ENCODE results near the gene PUM1.
"Not testable (repeated sequence)": the region's sequence is repeated elsewhere in the genome, so short reads cannot be mapped to it uniquely, and the experiment has no call there.

PUM1 gene

DNA sequence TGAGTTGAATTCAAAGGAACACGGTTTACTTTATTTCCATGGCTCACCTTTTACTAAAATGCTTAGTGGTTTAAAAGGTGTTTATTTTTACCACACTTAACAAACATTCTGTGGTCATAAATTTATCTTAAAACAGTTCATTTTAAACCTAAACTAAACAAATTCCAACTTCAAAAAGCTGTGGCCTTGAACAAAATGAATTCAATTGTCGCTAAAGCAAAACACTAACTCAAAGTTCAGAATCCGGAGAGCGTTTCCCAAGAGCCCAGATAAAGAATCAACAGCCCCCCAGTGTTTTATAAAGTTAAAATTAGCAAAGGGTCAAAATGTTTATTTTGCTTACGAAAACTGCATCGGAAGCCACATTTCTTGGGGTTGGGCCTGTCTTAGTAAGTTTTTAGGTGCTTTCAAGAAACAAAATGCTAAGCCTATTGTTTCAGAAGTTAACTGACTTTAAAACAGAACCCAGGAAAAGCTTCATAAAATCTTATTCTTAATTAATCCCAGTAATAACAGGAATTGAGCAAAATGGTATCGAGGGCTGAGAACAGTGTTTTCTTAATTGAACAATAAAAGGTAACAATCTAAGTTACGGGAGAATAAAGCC, 1.3 kb downstream of the PUM1 start:
- Histone ChIP-seq H3K27ac (ENCODE audit: low read depth in 2 of 2, low read length in 2 of 2) (peak overlapping the region; percentile 94 to 97), H3K36me3 (ENCODE audit: control insufficient read depth in 2 of 2, insufficient read depth in 2 of 2, low read length in 2 of 2) (peaks cover 3% of the 10 kb centered on the region in 2 donors), H3K9ac (ENCODE audit: low read depth in 1 of 2, low read length in 2 of 2) (peak overlapping the region; percentile 89 to 98), H3K27me3 (ENCODE audit: control insufficient read depth in 2 of 2, insufficient read depth in 2 of 2, low read length in 2 of 2) (no peaks in the 10 kb centered on the region), H3K4me3 (ENCODE audit: low read length in 2 of 2) (peak overlapping the region; percentile 80 to 96), H3K4me1 (ENCODE audit: control insufficient read depth in 2 of 2, insufficient read depth in 2 of 2, low read length in 2 of 2) (peaks cover 11 to 20% of the 10 kb centered on the region in 2 donors), H3K9me3 (ENCODE audit: control insufficient read depth in 2 of 2, low read length in 2 of 2) (no peaks in the 10 kb centered on the region)

DNA sequence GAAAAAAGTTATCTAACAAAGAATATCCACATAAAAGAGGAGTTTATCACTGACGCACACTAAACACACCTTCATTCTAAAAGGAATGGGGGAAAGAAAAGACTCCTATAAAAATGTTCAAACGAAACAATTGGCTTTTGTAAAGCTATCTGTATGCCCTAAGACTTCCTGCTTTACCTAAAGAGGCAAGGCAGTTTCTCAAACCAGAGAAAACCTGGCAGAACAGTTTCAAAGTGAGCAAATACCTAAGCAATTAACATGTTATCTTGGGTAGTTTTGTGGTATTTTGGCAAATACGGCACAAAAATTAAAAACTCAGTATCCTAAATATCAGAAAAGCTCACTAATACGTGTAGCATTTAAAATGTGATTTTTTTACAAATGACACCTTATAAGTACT, 1.9 kb downstream of the PUM1 start:
- H3K4me1 ChIP-seq (ENCODE audit: control insufficient read depth in 2 of 2, insufficient read depth in 2 of 2, low read length in 2 of 2): peaks cover 11 to 20% of the 10 kb centered on the region in 2 donors
- H3K9me3 ChIP-seq (ENCODE audit: control insufficient read depth in 2 of 2, low read length in 2 of 2): no peaks in the 10 kb centered on the region
- peak overlapping the region; percentile 80 to 96 for H3K4me3 ChIP-seq (ENCODE audit: low read length in 2 of 2)
- H3K36me3 ChIP-seq (ENCODE audit: control insufficient read depth in 2 of 2, insufficient read depth in 2 of 2, low read length in 2 of 2): peaks cover 9% of the 10 kb centered on the region in 2 donors
- H3K27ac ChIP-seq (ENCODE audit: low read depth in 2 of 2, low read length in 2 of 2): peak overlapping the region; percentile 57 to 97
- peak overlapping the region; percentile 89 to 98 for H3K9ac ChIP-seq (ENCODE audit: low read depth in 1 of 2, low read length in 2 of 2)
- H3K27me3 ChIP-seq (ENCODE audit: control insufficient read depth in 2 of 2, insufficient read depth in 2 of 2, low read length in 2 of 2): no peaks in the 10 kb centered on the region

DNA sequence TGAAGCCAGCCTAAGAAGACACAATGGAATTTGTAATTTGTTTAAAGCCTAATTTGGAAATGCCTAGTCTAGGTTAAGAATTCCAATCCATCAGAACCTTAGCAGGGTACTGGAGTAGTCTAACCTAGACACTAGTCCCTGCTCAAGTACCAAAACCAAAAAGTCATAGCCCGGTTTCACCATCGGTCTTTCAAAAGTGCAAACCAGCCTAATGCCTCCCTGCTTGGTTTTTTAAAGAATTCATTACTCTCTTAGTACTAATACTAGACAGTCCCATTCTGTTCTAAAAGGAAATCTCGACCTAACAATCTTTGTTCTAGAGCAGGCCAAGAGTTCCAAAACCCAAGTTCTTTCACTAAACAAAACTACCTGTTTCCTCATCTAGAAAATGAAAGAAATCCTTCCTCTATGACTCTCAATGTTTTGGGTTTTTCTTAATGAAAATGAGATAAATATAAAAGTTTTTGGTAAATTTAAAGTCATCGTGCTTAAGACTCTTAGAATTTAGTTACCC, 2.6 kb downstream of the PUM1 start:
- H3K9ac ChIP-seq (ENCODE audit: low read depth in 1 of 2, low read length in 2 of 2): peak overlapping the region; percentile 7 to 98
- peak overlapping the region; percentile 0 to 97 for H3K27ac ChIP-seq (ENCODE audit: low read depth in 2 of 2, low read length in 2 of 2)
- H3K9me3 ChIP-seq (ENCODE audit: control insufficient read depth in 2 of 2, low read length in 2 of 2): no peaks in the 10 kb centered on the region
- no peaks in the 10 kb centered on the region for H3K27me3 ChIP-seq (ENCODE audit: control insufficient read depth in 2 of 2, insufficient read depth in 2 of 2, low read length in 2 of 2)
- H3K4me1 ChIP-seq (ENCODE audit: control insufficient read depth in 2 of 2, insufficient read depth in 2 of 2, low read length in 2 of 2): peaks cover 11 to 20% of the 10 kb centered on the region in 2 donors
- peak overlapping the region; percentile 47 to 80 for H3K4me3 ChIP-seq (ENCODE audit: low read length in 2 of 2)
- H3K36me3 ChIP-seq (ENCODE audit: control insufficient read depth in 2 of 2, insufficient read depth in 2 of 2, low read length in 2 of 2): peaks cover 11 to 12% of the 10 kb centered on the region in 2 donors

- not testable (repeated sequence) for H3K27me3 ChIP-seq (ENCODE audit: control insufficient read depth in 2 of 2, insufficient read depth in 2 of 2, low read length in 2 of 2); H3K9me3 ChIP-seq (ENCODE audit: control insufficient read depth in 2 of 2, low read length in 2 of 2)
- Histone ChIP-seq H3K36me3 (ENCODE audit: control insufficient read depth in 2 of 2, insufficient read depth in 2 of 2, low read length in 2 of 2) (peaks cover 15 to 16% of the 10 kb centered on the region in 2 donors), H3K27ac (ENCODE audit: low read depth in 2 of 2, low read length in 2 of 2) (peak overlapping the region in 1 of 2 donors; percentile 5), H3K9ac (ENCODE audit: low read depth in 1 of 2, low read length in 2 of 2) (peak overlapping the region in 1 of 2 donors; percentile 98), H3K4me3 (ENCODE audit: low read length in 2 of 2) (peak overlapping the region; percentile 47 to 80), H3K4me1 (ENCODE audit: control insufficient read depth in 2 of 2, insufficient read depth in 2 of 2, low read length in 2 of 2) (peaks cover 11 to 20% of the 10 kb centered on the region in 2 donors)
Measured at GRCh38 chr1:31062162-31062866, 3.2 kb downstream of the PUM1 start.

- no peak overlapping the region for H3K9ac ChIP-seq (ENCODE audit: low read depth in 1 of 2, low read length in 2 of 2)
- no peaks in the 10 kb centered on the region for H3K9me3 ChIP-seq (ENCODE audit: control insufficient read depth in 2 of 2, low read length in 2 of 2)
- peaks cover 20 to 25% of the 10 kb centered on the region in 2 donors for H3K36me3 ChIP-seq (ENCODE audit: control insufficient read depth in 2 of 2, insufficient read depth in 2 of 2, low read length in 2 of 2)
- no peak overlapping the region for H3K27ac ChIP-seq (ENCODE audit: low read depth in 2 of 2, low read length in 2 of 2)
- peaks cover 14 to 16% of the 10 kb centered on the region in 2 donors for H3K4me1 ChIP-seq (ENCODE audit: control insufficient read depth in 2 of 2, insufficient read depth in 2 of 2, low read length in 2 of 2)
- no peaks in the 10 kb centered on the region for H3K27me3 ChIP-seq (ENCODE audit: control insufficient read depth in 2 of 2, insufficient read depth in 2 of 2, low read length in 2 of 2)
- no peak overlapping the region for H3K4me3 ChIP-seq (ENCODE audit: low read length in 2 of 2)
Measured at GRCh38 chr1:31058012-31058411, 7.5 kb downstream of the PUM1 start.

- no peak overlapping the region for H3K27ac ChIP-seq (ENCODE audit: low read depth in 2 of 2, low read length in 2 of 2)
Measured at GRCh38 chr1:31055953-31056352, 9.6 kb downstream of the PUM1 start.

GRCh38 chr1:31055501-31055900, 10.0 kb downstream of the PUM1 start:
- Histone ChIP-seq H3K36me3 (ENCODE audit: control insufficient read depth in 2 of 2, insufficient read depth in 2 of 2, low read length in 2 of 2) (peaks cover 20 to 25% of the 10 kb centered on the region in 2 donors), H3K9me3 (ENCODE audit: control insufficient read depth in 2 of 2, low read length in 2 of 2) (no peaks in the 10 kb centered on the region), H3K4me1 (ENCODE audit: control insufficient read depth in 2 of 2, insufficient read depth in 2 of 2, low read length in 2 of 2) (peaks cover 3 to 7% of the 10 kb centered on the region in 2 donors), H3K27me3 (ENCODE audit: control insufficient read depth in 2 of 2, insufficient read depth in 2 of 2, low read length in 2 of 2) (no peaks in the 10 kb centered on the region), H3K4me3 (ENCODE audit: low read length in 2 of 2) (no peak overlapping the region), H3K9ac (ENCODE audit: low read depth in 1 of 2, low read length in 2 of 2) (no peak overlapping the region), H3K27ac (ENCODE audit: low read depth in 2 of 2, low read length in 2 of 2) (no peak overlapping the region)

More at GRCh38 chr1:31055953-31056352, 9.6 kb downstream of the PUM1 start:
- Histone ChIP-seq H3K4me3 (ENCODE audit: low read length in 2 of 2) (no peak overlapping the region), H3K36me3 (ENCODE audit: control insufficient read depth in 2 of 2, insufficient read depth in 2 of 2, low read length in 2 of 2) (peaks cover 20 to 25% of the 10 kb centered on the region in 2 donors), H3K9ac (ENCODE audit: low read depth in 1 of 2, low read length in 2 of 2) (no peak overlapping the region), H3K9me3 (ENCODE audit: control insufficient read depth in 2 of 2, low read length in 2 of 2) (no peaks in the 10 kb centered on the region), H3K4me1 (ENCODE audit: control insufficient read depth in 2 of 2, insufficient read depth in 2 of 2, low read length in 2 of 2) (peaks cover 3 to 7% of the 10 kb centered on the region in 2 donors), H3K27me3 (ENCODE audit: control insufficient read depth in 2 of 2, insufficient read depth in 2 of 2, low read length in 2 of 2) (no peaks in the 10 kb centered on the region)

DNA sequence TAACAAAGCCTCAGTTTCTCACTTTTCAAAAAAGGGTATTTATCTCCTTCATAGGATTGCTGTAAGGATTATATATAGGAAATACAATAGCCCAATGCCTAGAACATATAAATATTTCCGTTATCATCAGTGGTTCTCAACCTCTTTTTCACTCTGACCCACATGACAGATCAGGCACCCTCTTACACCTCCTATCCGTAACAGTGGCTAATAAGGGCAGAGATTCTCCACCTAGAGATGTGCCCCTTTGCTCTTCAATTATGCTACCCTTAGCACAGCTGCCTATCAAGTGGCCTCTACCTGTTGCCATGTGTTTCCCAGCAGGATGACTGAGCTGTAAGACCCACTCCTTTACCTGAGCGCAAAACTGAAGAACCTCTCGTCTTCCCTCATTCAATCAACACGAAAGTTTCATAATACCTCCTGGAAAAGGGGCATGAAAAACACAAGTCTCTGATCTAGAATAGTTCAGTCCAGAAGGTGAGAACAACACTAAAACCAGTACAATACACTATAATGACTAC, 10.5 kb downstream of the PUM1 start:
- Histone ChIP-seq H3K27me3 (ENCODE audit: control insufficient read depth in 2 of 2, insufficient read depth in 2 of 2, low read length in 2 of 2) (no peaks in the 10 kb centered on the region), H3K4me1 (ENCODE audit: control insufficient read depth in 2 of 2, insufficient read depth in 2 of 2, low read length in 2 of 2) (peaks cover 3 to 7% of the 10 kb centered on the region in 2 donors), H3K9me3 (ENCODE audit: control insufficient read depth in 2 of 2, low read length in 2 of 2) (no peaks in the 10 kb centered on the region), H3K27ac (ENCODE audit: low read depth in 2 of 2, low read length in 2 of 2) (no peak overlapping the region), H3K9ac (ENCODE audit: low read depth in 1 of 2, low read length in 2 of 2) (no peak overlapping the region), H3K36me3 (ENCODE audit: control insufficient read depth in 2 of 2, insufficient read depth in 2 of 2, low read length in 2 of 2) (peaks cover 20 to 25% of the 10 kb centered on the region in 2 donors), H3K4me3 (ENCODE audit: low read length in 2 of 2) (no peak overlapping the region)

DNA sequence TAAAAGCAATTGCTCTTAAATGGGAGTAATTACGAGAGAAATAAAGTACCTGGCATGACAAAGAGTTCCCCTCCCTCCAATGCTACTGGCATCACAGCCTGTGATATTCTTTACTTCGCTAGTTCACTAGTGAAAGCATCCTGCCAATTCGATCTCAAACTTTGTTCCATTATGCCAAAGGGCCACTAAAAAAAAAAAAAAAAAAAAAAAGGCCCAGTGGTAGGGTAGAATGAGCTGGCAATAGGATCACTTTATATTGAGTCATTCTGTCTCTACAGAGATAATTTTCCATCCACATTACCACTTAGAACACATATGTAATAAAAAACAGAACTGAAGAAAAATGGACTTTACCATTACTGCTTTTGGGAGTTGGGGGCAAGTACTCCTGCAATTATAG, 11.2 kb downstream of the PUM1 start:
- Histone ChIP-seq H3K9ac (ENCODE audit: low read depth in 1 of 2, low read length in 2 of 2) (no peak overlapping the region), H3K27me3 (ENCODE audit: control insufficient read depth in 2 of 2, insufficient read depth in 2 of 2, low read length in 2 of 2) (no peaks in the 10 kb centered on the region), H3K36me3 (ENCODE audit: control insufficient read depth in 2 of 2, insufficient read depth in 2 of 2, low read length in 2 of 2) (peaks cover 18 to 24% of the 10 kb centered on the region in 2 donors), H3K27ac (ENCODE audit: low read depth in 2 of 2, low read length in 2 of 2) (no peak overlapping the region), H3K4me1 (ENCODE audit: control insufficient read depth in 2 of 2, insufficient read depth in 2 of 2, low read length in 2 of 2) (peaks cover 3 to 7% of the 10 kb centered on the region in 2 donors), H3K9me3 (ENCODE audit: control insufficient read depth in 2 of 2, low read length in 2 of 2) (no peaks in the 10 kb centered on the region), H3K4me3 (ENCODE audit: low read length in 2 of 2) (no peak overlapping the region)

GRCh38 chr1:31052613-31053012, 12.9 kb downstream of the PUM1 start:
- not testable (repeated sequence) for H3K4me1 ChIP-seq (ENCODE audit: control insufficient read depth in 2 of 2, insufficient read depth in 2 of 2, low read length in 2 of 2); H3K4me3 ChIP-seq (ENCODE audit: low read length in 2 of 2); H3K27ac ChIP-seq (ENCODE audit: low read depth in 2 of 2, low read length in 2 of 2); H3K9ac ChIP-seq (ENCODE audit: low read depth in 1 of 2, low read length in 2 of 2); H3K27me3 ChIP-seq (ENCODE audit: control insufficient read depth in 2 of 2, insufficient read depth in 2 of 2, low read length in 2 of 2); H3K9me3 ChIP-seq (ENCODE audit: control insufficient read depth in 2 of 2, low read length in 2 of 2)
- peaks cover 6 to 10% of the 10 kb centered on the region in 2 donors for H3K36me3 ChIP-seq (ENCODE audit: control insufficient read depth in 2 of 2, insufficient read depth in 2 of 2, low read length in 2 of 2)

Measured in mucosa of rectum (tissue), 2 donors.